SK-N-SH treated with all-trans-retinoic acid at 6 μM for 48 hours (cell line): ENCODE results near the gene MITF.

Experiments used
- ATAC-seq: fragments of 200-7000 bp; cut with Tn5 transposase; 3 replicates; pipeline ENCODE4 v1.9.1; 2020; ENCODE audit warnings: mild to moderate bottlenecking, moderate library complexity
- ARNTL ChIP-seq: fragments of 450-650 bp; formaldehyde crosslinking; IDR thresholded peaks from 2 replicates; pipeline ENCODE4 v1.5.0; 2020; ENCODE audit warnings: low read depth, mild to moderate bottlenecking, moderate library complexity, borderline replicate concordance
- BACH2 ChIP-seq: fragments of 250-450 bp; sonication (Bioruptor Pico); IDR thresholded peaks from 2 replicates; pipeline ENCODE4 v1.9.0; 2021; ENCODE audit warnings: mild to moderate bottlenecking, borderline replicate concordance
- CREB5 ChIP-seq: fragments of 250-450 bp; sonication (Bioruptor Pico); IDR thresholded peaks from 2 replicates; pipeline ENCODE4 v1.5.1; 2020; ENCODE audit warnings: low read depth, mild to moderate bottlenecking, moderate library complexity
- CSDC2 ChIP-seq: fragments of 250-450 bp; sonication (Bioruptor Pico); IDR thresholded peaks from 2 replicates; pipeline ENCODE4 v1.5.0; 2020; ENCODE audit warnings: mild to moderate bottlenecking, moderate library complexity
- ESRRG ChIP-seq: fragments of 250-450 bp; sonication (Bioruptor Pico); IDR thresholded peaks from 2 replicates; pipeline ENCODE4 v1.6.1; 2021; ENCODE audit warnings: mild to moderate bottlenecking
- GLIS3 ChIP-seq: fragments of 250-450 bp; sonication (Bioruptor Pico); IDR thresholded peaks from 2 replicates; pipeline ENCODE4 v1.5.0; 2020; ENCODE audit warnings: mild to moderate bottlenecking, moderate library complexity
- ISL1 ChIP-seq: fragments of 250-450 bp; sonication (Bioruptor Pico); IDR thresholded peaks from 2 replicates; pipeline ENCODE4 v2.1.2; 2022; ENCODE audit warnings: mild to moderate bottlenecking, moderate library complexity
- OSR1 ChIP-seq: fragments of 250-450 bp; sonication (Bioruptor Pico); IDR thresholded peaks from 2 replicates; pipeline ENCODE4 v1.8.0; 2022; ENCODE audit warnings: moderate library complexity, mild to moderate bottlenecking, inconsistent platforms
- POU6F1 ChIP-seq: fragments of 250-450 bp; sonication (Bioruptor Pico); IDR thresholded peaks from 2 replicates; pipeline ENCODE4 v1.8.0; 2021; ENCODE audit warnings: low read depth, mild to moderate bottlenecking, moderate library complexity, borderline replicate concordance
- PPARA ChIP-seq: fragments of 250-450 bp; sonication (Bioruptor Pico); IDR thresholded peaks from 2 replicates; pipeline ENCODE4 v1.5.0; 2020; ENCODE audit warnings: mild to moderate bottlenecking, borderline replicate concordance
- RARB ChIP-seq: fragments of 250-450 bp; sonication (Bioruptor Pico); IDR thresholded peaks from 2 replicates; pipeline ENCODE4 v1.8.0; 2021; ENCODE audit warnings: mild to moderate bottlenecking, moderate library complexity
- SNAI2 ChIP-seq: fragments of 250-450 bp; sonication (Bioruptor Pico); IDR thresholded peaks from 2 replicates; pipeline ENCODE4 v1.5.0; 2020; ENCODE audit warnings: mild to moderate bottlenecking, moderate library complexity
- TCF4 ChIP-seq: fragments of 250-450 bp; sonication (Bioruptor Pico); IDR thresholded peaks from 2 replicates; pipeline ENCODE4 v1.8.0; 2021; ENCODE audit warnings: mild to moderate bottlenecking, moderate library complexity, borderline replicate concordance
- TOX ChIP-seq: fragments of 250-450 bp; sonication (Bioruptor Pico); IDR thresholded peaks from 2 replicates; pipeline ENCODE4 v1.8.0; 2021; ENCODE audit warnings: mild to moderate bottlenecking, moderate library complexity, borderline replicate concordance
- TSHZ2 ChIP-seq: fragments of 250-450 bp; sonication (Bioruptor Pico); IDR thresholded peaks from 2 replicates; pipeline ENCODE4 v1.5.0; 2020; ENCODE audit warnings: mild to moderate bottlenecking, moderate library complexity
- ZC3H10 ChIP-seq: fragments of 250-450 bp; sonication (Bioruptor Pico); IDR thresholded peaks from 2 replicates; pipeline ENCODE4 v1.5.1; 2021; ENCODE audit warnings: mild to moderate bottlenecking, moderate library complexity
- ZFP3 ChIP-seq: fragments of 250-450 bp; sonication (Bioruptor Pico); IDR thresholded peaks from 2 replicates; pipeline ENCODE4 v1.5.0; 2020; ENCODE audit warnings: mild to moderate bottlenecking, moderate library complexity
- ZFP30 ChIP-seq: fragments of 450-650 bp; formaldehyde crosslinking; IDR thresholded peaks from 2 replicates; pipeline ENCODE4 v1.5.0; 2022; ENCODE audit warnings: mild to moderate bottlenecking, moderate library complexity
- ZNF565 ChIP-seq: fragments of 450-650 bp; formaldehyde crosslinking; conservative IDR thresholded peaks from 2 replicates; pipeline ENCODE4 v1.5.0; 2020; ENCODE audit warnings: low read depth, mild to moderate bottlenecking, moderate library complexity
- ZNF70 ChIP-seq: fragments of 450-650 bp; formaldehyde crosslinking; IDR thresholded peaks from 2 replicates; pipeline ENCODE4 v1.5.0; 2020; ENCODE audit warnings: mild to moderate bottlenecking, moderate library complexity
- ZNF8 ChIP-seq: fragments of 450-650 bp; formaldehyde crosslinking; IDR thresholded peaks from 2 replicates; pipeline ENCODE4 v1.5.0; 2020; ENCODE audit warnings: mild to moderate bottlenecking, moderate library complexity
- TF ChIP-seq, protein P1 (sequence below): fragments of 250-450 bp; sonication (Bioruptor Pico); IDR thresholded peaks from 2 replicates; pipeline ENCODE4 v1.5.1; 2021; ENCODE audit warnings: mild to moderate bottlenecking, moderate library complexity
- TF ChIP-seq, protein P2 (sequence below): fragments of 250-450 bp; sonication (Bioruptor Pico); IDR thresholded peaks from 2 replicates; pipeline ENCODE4 v1.8.0; 2020; ENCODE audit warnings: mild to moderate bottlenecking, moderate library complexity, borderline replicate concordance

MITF gene

DNA sequence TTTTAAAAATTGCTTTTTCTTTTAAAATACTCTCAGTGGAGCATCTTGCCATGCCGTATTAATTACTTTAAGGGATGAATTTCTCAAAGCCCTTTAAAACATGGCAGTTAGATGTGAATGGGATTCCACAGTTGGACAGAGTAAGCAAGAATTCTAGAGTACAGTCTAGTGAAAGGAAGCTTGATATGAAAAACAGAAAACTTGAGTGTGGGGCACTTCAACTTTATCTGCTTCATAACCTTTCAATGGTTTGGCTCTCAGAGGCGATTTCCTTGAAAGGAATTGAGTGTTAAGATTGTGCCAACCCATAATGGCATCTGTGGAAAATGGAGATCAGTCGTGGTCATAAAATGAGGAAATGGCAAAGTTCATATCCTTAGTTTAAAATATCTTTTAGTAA lies 132.6 kb downstream of the MITF start:
- ATAC-seq = no peak
- TF ChIP-seq ZNF565 (no peak), PPARA (CRISPR knock-in tag) (no peak), ZNF70 (CRISPR knock-in tag) (no peak), ESRRG (CRISPR knock-in tag) (no peak)

DNA sequence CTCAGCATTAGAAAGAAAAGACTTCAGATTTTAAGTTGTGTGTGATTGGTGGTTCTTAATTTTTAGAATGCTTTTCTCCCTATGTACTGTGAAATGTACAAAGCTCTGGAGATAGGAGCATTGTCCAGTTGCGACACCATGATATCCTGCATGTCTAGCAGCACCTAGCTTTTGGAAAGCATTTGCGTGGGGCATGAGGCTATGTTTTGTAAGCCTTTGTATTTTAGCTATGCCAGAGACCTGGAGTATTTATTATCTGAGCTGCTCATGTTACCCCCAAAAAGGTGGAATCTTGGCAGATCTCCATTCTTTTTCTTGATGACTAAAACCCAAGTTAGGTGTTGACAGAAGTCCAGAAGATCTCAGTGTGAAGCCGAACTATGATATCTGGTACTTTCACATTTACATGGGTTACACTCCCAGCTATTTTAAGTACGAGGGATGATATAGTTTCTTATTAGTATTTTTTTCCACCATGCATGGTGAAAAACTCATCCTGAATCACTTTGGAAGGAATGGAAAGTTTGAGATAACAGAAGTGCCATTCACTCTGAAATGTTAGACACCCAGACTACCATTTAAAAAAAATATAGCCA lies 133.6 kb downstream of the MITF start:
- TF ChIP-seq ZC3H10 = no peak
- TF ChIP-seq ZNF565 = no peak
- TF ChIP-seq BACH2 (CRISPR knock-in tag) = no peak
- TF ChIP-seq OSR1 = no peak
- TF ChIP-seq RARB = no peak
- no peak for TF ChIP-seq ESRRG (CRISPR knock-in tag)
- no peak for TF ChIP-seq ARNTL (CRISPR knock-in tag)
- TF ChIP-seq TCF4 = no peak
- TF ChIP-seq ZFP3 (CRISPR knock-in tag) = no peak
- TF ChIP-seq, protein P1, sequence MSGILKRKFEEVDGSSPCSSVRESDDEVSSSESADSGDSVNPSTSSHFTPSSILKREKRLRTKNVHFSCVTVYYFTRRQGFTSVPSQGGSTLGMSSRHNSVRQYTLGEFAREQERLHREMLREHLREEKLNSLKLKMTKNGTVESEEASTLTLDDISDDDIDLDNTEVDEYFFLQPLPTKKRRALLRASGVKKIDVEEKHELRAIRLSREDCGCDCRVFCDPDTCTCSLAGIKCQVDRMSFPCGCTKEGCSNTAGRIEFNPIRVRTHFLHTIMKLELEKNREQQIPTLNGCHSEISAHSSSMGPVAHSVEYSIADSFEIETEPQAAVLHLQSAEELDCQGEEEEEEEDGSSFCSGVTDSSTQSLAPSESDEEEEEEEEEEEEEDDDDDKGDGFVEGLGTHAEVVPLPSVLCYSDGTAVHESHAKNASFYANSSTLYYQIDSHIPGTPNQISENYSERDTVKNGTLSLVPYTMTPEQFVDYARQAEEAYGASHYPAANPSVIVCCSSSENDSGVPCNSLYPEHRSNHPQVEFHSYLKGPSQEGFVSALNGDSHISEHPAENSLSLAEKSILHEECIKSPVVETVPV (CRISPR knock-in tag) = no peak
- TF ChIP-seq TOX (CRISPR knock-in tag) = no peak
- TF ChIP-seq ISL1 (CRISPR knock-in tag) = no peak
- TF ChIP-seq ZFP30 (CRISPR knock-in tag) = no peak
- TF ChIP-seq POU6F1 = no peak
- no peak for TF ChIP-seq GLIS3 (CRISPR knock-in tag)
- TF ChIP-seq SNAI2 = no peak
- no peak for TF ChIP-seq TSHZ2 (CRISPR knock-in tag)
- no peak for TF ChIP-seq CSDC2
- TF ChIP-seq, protein P2, sequence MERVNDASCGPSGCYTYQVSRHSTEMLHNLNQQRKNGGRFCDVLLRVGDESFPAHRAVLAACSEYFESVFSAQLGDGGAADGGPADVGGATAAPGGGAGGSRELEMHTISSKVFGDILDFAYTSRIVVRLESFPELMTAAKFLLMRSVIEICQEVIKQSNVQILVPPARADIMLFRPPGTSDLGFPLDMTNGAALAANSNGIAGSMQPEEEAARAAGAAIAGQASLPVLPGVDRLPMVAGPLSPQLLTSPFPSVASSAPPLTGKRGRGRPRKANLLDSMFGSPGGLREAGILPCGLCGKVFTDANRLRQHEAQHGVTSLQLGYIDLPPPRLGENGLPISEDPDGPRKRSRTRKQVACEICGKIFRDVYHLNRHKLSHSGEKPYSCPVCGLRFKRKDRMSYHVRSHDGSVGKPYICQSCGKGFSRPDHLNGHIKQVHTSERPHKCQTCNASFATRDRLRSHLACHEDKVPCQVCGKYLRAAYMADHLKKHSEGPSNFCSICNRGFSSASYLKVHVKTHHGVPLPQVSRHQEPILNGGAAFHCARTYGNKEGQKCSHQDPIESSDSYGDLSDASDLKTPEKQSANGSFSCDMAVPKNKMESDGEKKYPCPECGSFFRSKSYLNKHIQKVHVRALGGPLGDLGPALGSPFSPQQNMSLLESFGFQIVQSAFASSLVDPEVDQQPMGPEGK (CRISPR knock-in tag) = no peak
- no peak for ATAC-seq

DNA sequence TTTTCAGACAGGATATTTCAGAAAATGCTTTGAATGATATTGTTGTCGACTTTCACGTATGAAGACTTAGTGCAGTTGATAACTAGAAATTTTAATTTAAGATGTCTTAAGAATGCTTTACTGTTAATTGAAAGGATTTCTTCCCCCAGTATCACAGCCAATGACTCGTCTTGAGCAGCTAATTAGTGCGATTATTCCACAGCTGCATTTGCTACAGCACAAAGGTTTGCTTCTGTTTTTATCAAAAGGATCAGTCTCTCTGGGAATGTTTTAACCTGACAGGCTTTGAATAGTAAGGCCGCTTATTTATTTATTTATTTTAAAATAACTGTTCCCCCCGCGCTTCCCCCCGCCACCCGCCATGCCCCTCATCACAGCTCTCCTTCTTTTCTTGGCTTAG lies 136.8 kb downstream of the MITF start:
- ATAC-seq = no peak
- TF ChIP-seq, protein P1 (CRISPR knock-in tag) = no peak
- TF ChIP-seq GLIS3 (CRISPR knock-in tag) (no peak), ZNF8 (CRISPR knock-in tag) (no peak), PPARA (CRISPR knock-in tag) (no peak), POU6F1 (no peak), RARB (no peak), ZFP3 (CRISPR knock-in tag) (no peak), CREB5 (no peak), ESRRG (CRISPR knock-in tag) (no peak), TSHZ2 (CRISPR knock-in tag) (no peak), ZC3H10 (no peak), TOX (CRISPR knock-in tag) (no peak), BACH2 (CRISPR knock-in tag) (no peak), SNAI2 (no peak)
